NCI-H2171 (cell line): ENCODE results near the gene BCL2L2.

Experiments used
- DNase-seq: peaks from one replicate; lab custom pipeline; 2025; lab: John Stamatoyannopoulos, UW

The BCL2L2 gene

GRCh38 chr14:23355871-23356435 lies 49.3 kb downstream of the BCL2L2 start:
- no peak for DNase-seq

- no peak for DNase-seq
These were observed 50.0 kb downstream of the BCL2L2 start for GRCh38 chr14:23356662-23357061.

GRCh38 chr14:23357261-23357660 lies 50.6 kb downstream of the BCL2L2 start:
- DNase-seq, result no peak

GRCh38 chr14:23358042-23358441 lies 51.4 kb downstream of the BCL2L2 start:
- DNase-seq, result no peak

GRCh38 chr14:23358553-23359166 lies 52.0 kb downstream of the BCL2L2 start:
- no peak for DNase-seq

- DNase-seq, result no peak
These were observed 52.6 kb downstream of the BCL2L2 start for GRCh38 chr14:23359167-23359626.

- no peak for DNase-seq
These were observed 53.3 kb downstream of the BCL2L2 start for GRCh38 chr14:23359722-23360447.

GRCh38 chr14:23360496-23360895 lies 53.9 kb downstream of the BCL2L2 start:
- no peak for DNase-seq

- no peak for DNase-seq
These were observed 54.7 kb downstream of the BCL2L2 start for GRCh38 chr14:23361320-23361719.
